Activated CD4-positive, CD25-positive, alpha-beta regulatory T cell treated with anti-CD3 and anti-CD28 coated beads, Interleukin-2, amount 50 U/mL, for 72 hours (primary cell): ENCODE measurements around the gene SPANXN4.

Source experiments
- DNase-seq: peaks from one replicate; pipeline ENCODE4 v3.0.0; 2021

Gene SPANXN4

GRCh38 chrX:143025628-143026027 lies at the start of gene SPANXN4:
Gene SPANXN4 (plus strand): TSS chrX:143025928. CDS start chrX:143026015, 87 bp downstream.
- DNase-seq: no peak

- no peak for DNase-seq
Observed at GRCh38 chrX:142977128-142977914, 48.4 kb upstream of the SPANXN4 start.

DNA sequence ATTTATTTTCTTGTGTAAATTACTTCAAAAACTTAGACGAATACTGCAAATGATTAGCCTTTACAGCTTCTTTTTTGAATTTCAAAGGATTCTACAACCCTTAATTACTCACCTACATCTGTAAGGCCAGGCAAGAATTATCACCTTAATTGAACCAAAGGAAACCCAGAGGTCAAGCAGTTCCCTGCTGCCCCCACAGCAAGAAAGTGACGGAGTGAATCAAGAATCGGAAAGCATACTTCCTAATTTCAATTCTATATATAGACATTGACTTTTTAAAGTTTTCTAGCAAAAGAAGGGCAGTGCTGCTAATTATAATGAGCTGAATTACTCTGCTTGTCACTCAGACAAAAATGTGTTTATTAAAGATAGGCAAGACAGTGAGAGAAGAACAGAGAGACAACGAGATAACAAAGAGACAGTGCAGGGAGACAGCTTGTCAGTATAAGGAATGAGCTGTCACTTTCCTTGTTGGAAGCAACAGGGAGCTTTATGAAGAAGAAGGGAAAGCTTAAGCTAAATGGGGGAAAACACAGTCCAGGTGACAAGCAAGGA lies 47.5 kb upstream of the SPANXN4 start:
- no peak for DNase-seq

DNA sequence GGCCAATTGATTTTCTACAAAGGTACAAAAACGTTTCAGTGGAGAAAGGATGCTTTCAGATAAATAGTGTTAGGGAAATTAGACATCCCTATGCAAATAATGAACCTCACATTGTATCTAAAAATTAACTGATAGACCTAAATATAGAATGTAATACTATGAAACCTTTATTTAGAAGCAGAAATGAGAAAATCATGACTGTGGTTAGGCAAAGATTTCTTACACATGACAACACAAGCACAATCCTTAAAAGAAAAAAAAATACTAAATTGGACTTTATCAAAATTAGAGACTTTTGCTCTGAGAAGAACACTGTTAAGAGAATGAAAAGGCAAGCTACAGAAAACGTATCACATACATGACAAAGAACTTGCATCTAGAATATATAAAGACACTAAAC lies 43.0 kb upstream of the SPANXN4 start:
- no peak for DNase-seq

DNA sequence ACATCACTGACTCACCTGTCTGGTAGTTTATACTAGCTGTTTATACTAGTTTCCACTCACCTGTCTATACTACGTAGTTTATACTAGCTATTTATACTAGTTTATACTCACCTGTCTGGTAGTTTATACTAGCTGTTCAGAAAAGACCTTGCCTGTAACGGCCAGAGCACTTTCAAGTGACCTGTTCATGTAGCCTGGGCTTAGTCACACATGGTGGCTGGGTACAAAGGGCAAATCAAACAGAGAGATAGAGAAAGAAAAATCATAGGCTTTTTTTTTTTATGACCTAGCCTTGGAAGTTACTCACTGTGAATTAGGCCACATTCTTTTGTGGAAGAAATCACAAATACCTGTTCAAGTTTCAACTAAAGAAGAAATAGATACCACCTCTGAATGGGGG lies 30.7 kb upstream of the SPANXN4 start:
- no peak for DNase-seq

DNA sequence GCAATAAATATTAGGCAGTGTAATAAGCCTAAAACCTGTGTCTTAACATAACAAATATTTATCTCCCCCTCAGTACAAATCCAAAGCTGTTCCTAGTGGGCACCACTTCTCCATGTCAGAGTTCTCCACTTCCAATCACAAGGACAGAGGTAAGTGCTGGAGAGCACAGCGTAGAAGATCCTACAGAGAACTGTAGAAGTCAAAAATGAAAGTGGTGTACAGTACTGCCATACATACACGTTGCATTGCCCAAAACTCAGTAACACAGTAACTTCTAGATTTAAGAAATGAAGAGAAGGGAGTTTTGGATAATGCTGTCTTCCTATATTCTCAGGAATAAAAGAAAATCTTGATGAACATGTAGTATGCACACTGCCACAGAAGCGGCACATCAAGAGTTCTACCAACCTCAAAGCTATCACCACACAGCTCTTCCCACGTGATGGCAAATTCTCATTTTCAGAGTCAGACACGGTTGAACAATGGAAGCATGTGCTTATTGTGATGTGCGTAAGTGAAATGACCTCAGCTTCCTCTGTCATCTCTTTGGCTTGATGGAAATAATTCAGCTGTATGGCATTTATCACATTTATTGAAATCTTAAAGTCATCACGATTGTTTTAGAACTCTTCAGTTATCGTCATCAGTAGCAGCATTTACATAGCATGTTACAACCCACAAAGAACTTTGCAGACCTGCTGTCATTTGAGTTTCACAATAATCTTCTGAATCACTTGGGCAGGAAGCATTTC lies 27.1 kb upstream of the SPANXN4 start:
- DNase-seq: no peak

- no peak for DNase-seq
Observed at GRCh38 chrX:142999199-142999701, 26.5 kb upstream of the SPANXN4 start.

GRCh38 chrX:143002206-143002605 lies 23.5 kb upstream of the SPANXN4 start:
- DNase-seq: no peak

DNA sequence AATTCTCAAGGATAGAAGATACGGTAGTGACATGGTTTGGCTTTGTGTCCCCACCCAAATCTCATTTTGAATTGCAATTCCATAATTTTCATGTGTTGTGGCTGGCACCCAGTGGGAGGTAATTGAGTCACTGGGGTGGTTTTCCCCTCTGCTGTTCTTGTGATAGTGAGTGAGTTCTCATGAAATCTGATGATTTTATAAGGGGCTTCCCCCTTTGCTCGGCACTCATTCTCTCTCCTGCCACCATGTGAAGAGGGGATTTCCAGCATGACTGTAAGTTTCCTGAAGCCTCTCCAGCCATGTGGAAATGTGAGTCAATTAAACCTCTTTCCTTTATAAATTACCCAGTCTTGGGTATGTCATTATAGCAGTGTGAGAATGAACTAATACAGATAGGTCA lies 8.5 kb upstream of the SPANXN4 start:
- DNase-seq: no peak

DNA sequence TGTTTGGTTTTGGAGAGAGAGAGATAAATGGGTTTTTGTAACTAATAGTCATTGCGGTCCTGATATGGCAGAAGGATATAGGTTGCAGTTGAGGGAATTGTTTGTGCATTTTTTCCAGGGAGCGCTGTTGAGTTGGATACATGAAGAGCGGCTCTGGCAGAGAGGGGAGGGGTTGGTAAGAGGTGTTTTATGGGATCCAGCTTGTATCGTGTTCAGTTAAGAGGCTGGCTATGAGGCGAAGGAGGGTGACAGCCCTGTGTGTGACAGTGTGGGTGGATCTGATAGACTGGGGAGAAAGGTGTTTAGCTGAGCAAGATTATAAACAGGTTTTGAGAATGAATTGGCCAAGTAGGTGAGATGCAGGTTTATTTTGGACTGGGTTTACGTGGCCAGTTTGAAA lies 1.5 kb downstream of the SPANXN4 start:
- DNase-seq: no peak

DNA sequence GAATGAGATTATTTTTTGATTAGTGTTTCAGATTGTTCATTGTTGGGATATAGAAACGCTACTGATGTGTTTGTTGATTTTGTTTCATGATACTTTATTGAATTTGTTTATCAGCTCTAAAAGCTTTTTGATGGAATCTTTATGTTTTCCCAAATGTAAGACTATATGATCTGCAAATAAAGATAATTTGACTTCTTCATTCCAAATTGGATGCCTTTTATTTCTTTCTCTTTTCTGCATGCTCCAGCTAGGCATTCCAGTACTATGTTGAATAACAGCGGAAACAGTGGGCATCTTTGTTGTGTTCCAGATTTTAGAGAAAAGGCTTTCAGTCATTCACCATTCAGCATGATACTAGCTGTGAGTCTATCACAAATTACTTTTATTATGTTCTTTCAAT lies 21.8 kb downstream of the SPANXN4 start:
- DNase-seq: no peak

GRCh38 chrX:143058120-143058519 lies 32.4 kb downstream of the SPANXN4 start:
- no peak for DNase-seq

DNA sequence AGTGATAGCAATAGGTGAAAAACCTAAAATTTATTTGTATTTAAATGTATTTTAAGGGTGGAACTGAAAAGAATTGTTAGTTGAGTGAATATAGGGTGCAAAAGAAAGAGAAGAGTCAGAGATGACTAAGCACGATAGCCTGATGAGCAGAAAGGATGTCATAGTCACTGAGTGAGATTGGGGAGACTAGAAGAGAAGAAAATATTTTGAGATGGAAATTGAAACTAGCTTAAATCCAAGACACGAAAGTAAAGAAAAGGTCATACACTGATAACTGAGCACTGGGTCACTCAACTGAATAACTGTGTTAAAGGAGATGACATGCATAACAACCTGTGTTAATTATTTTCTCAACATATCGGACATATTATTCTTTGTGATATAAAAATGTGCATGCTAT lies 55.5 kb downstream of the SPANXN4 start:
- no peak for DNase-seq

DNA sequence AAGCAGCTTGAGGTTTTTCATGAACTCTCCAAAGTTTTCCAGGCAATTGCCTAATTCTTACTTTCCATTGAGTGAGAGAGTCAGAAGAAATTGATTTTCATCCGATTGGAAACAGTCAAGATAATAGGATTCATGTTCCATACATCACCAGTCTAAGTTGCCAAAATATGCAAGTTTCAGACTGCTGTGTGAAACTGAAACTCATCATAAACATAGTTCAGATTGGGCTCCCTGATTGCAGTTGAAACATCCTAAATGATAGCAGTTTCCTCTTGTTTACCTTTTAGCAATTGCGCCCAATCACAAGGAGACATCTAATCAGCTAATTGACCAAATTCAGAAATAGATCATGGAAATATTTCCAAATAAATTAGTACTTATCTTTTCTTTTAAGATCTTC lies 56.8 kb downstream of the SPANXN4 start:
- no peak for DNase-seq
